GM10266 (cell line): ENCODE data around the gene SUGCT.
"Not testable (repeated sequence)": the region's sequence is repeated elsewhere in the genome, so short reads cannot be mapped to it uniquely, and the experiment has no call there.

ENCODE experiments used
- DNase-seq: peaks from one replicate; pipeline ENCODE4 v3.0.0; 2012; ENCODE audit errors: extremely low spot score
- TF ChIP-seq, protein P1 (sequence below): IDR thresholded peaks from 2 replicates; pipeline ENCODE4 v1.5.1; 2012; ENCODE audit warnings: mild to moderate bottlenecking, low read depth; ENCODE audit not compliant: control insufficient read depth, insufficient read depth; ENCODE audit errors: missing control alignments

Gene SUGCT

DNA sequence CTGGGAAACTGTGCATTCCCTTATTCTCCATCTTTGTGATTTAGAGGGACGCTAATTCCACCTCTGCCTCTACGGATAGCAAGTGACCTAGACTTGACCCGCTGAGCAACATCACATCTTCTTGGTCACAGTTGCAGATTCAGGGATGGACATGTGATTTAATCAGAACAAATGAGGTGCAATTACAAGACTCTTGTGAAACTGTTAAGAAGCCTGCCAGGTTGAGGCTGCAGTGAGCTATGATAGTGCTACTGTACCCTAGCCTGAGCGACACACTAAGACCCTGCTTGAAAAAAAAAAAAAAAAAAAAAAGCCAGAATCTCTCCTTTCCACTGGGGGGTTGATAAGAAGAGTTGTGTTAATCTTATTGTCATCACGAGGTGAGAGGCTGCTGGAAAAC lies 14.8 kb upstream of the SUGCT start:
- DNase-seq = no peak
- TF ChIP-seq, protein P1, sequence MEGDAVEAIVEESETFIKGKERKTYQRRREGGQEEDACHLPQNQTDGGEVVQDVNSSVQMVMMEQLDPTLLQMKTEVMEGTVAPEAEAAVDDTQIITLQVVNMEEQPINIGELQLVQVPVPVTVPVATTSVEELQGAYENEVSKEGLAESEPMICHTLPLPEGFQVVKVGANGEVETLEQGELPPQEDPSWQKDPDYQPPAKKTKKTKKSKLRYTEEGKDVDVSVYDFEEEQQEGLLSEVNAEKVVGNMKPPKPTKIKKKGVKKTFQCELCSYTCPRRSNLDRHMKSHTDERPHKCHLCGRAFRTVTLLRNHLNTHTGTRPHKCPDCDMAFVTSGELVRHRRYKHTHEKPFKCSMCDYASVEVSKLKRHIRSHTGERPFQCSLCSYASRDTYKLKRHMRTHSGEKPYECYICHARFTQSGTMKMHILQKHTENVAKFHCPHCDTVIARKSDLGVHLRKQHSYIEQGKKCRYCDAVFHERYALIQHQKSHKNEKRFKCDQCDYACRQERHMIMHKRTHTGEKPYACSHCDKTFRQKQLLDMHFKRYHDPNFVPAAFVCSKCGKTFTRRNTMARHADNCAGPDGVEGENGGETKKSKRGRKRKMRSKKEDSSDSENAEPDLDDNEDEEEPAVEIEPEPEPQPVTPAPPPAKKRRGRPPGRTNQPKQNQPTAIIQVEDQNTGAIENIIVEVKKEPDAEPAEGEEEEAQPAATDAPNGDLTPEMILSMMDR = no peak

DNA sequence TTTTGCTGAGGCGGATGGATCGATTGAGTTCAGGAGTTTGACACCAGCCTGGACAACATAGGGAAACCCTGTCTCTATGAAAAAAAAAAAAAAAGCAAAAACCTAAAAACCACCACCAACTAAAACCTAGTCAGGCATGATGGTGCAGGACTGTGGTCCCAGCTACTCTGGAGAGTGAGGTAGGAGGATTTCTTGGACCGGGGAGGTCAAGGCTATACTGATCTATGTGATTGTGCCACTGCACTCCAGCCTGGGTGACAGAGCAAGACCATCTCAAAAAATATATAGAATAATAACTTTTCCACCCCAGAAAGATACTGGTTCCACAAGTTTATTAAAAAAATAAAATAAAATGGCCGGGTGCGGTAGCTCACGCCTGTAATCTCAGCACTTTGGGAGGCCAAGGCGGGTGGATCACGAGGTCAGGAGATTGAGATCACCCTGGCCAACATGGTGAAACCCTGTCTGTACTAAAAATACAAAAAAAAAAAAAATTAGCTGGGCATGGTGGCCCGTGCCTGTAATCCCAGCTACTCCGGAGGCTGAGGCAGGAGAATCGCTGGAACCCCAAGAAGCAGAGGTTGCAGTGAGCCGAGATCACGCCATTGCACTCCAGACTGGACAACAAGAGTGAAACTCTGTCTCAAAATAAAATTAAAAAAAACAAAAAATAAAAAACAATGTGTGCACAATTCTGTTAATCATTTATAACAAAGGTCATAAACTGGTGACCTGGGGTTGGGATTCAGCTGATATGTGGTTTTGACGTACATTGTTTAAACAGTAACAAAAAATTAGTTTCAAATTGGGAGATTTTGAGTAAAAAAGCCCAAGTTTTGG lies 12.5 kb upstream of the SUGCT start:
- not testable (repeated sequence) for DNase-seq

DNA sequence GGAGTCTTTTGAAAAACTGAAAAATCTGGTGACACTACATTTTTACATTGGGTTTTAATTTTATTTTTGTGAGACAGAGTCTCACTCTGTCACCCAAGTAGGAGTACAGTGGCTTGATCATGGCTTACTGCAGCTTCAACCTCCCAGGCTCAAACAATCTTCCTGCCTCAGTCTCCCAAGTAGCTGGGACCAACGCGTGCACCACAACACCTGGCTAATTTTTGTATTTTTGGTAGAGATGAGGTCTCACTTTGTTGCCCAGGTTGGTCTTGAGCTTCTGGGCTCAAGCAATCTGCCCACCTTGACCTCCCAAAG lies 11.9 kb upstream of the SUGCT start:
- TF ChIP-seq, protein P1 = no peak
- no peak for DNase-seq

DNA sequence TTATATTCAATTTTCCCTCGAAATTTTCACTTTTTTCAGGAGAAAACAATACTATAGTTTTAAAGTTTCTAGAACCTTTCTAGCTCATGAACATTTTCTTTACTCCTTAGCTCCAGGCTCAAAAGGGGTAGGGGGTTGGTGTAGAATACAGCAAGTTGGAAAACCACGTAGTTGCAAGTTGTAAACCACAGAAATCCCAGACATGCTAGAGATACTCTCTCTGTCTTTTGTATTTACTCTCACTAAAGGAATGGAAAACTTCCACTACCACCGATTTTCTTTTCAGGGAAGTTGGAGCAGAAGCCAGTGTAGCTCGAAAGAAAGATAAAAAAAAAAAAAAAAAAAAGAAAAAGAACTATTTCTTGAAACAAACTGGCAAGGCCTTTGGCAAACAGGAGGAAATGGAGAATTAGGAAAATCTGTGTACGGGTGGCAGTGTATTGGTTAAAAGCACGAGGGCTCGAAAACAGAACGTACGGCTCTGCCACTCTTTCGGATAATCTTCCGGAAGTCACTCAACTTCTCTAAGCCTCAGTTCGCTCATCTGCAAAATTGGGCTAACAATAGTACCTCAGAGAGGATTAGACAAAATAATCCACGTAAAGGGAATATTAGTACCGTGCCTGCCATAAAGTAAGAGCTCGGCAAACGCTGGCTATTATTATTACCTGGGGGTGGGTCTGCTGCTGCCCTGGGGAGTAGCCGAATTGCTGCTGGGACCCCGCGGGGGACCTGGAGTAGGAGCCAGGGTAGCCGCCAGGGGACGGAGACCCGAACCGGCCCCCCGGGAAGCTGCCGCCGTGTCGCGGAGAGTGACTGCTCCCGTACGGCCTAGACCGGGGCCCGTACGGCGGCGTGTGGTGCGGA lies 1.0 kb upstream of the SUGCT start:
- TF ChIP-seq, protein P1 = no peak
- peak; percentile 21 for DNase-seq

DNA sequence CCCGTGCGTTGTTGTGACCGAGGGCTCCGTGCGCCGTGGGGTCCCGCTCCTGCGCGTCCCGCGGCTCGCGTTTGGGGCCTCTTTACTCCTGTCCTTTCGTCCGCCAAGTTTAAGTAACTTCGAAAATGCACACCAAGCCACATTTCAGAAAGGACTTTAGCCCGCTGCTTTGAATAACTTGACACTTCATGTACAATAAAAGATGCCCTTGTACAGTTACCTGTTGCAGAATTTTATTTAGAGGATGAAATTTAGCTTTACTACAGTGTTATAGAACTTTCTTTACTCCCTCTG lies 459 bp downstream of the SUGCT start:
- TF ChIP-seq, protein P1 = no peak
- no peak for DNase-seq

DNA sequence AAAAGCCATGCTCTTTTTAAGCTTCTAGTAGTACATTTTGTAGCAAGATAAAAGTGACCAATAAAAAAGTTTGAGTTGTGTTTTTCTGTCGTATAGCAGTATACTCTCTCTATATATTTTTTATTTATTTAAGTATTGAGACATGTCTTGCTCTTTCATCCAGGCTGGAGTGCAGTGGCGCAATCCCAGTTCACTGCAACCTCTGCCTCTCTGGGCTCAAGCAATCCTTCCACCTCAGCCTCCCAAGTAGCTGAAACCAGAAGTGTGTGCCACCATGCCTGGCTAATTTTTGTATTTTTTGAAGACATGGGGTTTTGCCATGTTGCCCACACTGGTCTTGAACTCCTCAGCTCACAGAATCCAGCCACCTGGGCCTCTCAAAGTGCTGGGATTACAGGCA lies 2.8 kb downstream of the SUGCT start:
- DNase-seq = no peak
- TF ChIP-seq, protein P1 = no peak

DNA sequence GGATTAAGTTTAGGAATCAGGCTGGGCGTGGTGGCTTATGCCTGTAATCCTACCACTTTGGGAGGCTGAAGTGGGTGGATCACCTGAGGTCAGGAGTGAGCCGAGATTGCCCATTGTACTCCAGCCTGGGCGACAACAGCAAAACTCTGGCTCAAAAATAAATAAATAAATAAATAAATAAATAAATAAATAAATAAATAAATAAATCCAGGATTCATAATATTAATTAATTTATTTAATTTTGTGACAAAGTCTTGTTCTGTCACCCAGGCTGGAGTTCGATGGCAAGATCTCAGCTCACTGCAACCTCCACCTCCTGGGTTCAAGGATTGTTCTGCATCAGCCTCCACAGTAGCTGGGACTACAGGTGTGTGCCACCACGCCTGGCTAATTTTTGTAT lies 4.2 kb downstream of the SUGCT start:
- no peak for DNase-seq
- TF ChIP-seq, protein P1 = no peak

DNA sequence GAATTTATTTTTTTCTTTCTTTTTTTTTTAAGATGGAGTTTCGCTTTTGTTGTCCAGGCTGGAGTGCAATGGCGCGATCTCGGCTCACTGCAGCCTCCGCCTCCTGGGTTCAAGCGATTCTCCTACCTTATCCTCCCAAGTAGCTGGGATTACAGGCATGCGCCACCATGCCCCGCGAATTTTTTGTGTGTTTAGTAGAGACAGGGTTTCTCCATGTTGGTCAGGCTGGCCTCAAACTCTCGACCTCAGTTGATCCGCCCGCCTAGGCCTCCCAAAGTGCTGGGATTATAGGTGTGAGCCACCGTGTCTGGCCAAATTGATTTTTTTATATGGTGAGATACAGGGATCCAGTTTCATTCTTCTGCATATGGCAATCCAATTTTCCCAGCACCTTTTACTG lies 5.1 kb downstream of the SUGCT start:
- DNase-seq = not testable (repeated sequence)

DNA sequence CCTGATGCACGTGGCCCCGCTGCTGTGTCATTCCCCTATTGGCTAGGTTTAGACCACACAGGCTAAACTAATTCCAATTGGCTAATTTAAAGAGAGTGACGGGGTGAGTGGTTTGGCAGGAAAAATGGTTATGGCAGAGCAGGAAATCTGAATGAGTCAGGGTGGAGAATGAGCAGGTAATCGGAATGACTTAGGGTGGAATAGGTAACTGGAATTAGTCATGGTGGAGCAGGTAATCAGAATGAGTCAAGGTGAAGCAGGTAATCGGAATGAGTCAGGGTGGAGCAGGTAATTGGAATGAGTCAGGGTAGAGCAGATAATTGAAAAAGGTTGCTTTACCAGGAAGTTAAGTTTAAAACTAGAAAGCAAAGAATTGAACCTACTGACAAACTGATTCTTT lies 7.1 kb downstream of the SUGCT start:
- not testable (repeated sequence) for DNase-seq

DNA sequence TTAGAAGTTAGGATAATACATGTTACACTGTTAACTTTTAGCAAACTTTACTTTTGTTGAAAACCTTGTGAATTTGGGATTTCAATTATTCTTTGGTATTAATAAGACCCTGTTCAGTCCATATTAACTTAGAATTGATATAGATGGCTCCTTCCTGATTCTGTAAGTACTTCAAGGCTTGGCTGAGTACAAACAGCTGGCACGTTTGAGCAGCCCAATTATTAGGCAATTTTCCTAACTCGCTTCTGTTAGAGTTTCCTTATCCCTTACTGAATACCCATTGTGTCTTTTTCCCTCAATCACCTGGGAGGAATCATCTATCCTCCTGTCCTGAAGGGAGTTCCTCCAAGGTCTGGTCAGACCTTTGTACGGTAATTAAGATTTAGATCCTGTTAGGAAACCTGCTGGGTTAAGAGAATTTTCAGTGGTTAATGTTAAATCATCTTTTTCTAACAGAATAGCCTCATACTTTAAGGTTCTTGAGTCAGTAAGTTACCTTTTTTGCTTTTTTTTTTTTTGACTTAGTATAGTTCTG lies 10.9 kb downstream of the SUGCT start:
- not testable (repeated sequence) for DNase-seq
